ENCODE data around the gene USP6. TPM values are rescaled to one million over a fixed set of nuclear protein-coding genes. Genes with fewer than 3 reads are reported as not detected.
"Not testable (repeated sequence)": the region's sequence is repeated elsewhere in the genome, so short reads cannot be mapped to it uniquely, and the experiment has no call there.

Gene USP6
- total RNA-seq, 1 experiment from 2014 or later: not detected

GRCh38 chr17:5110816-5111215 lies 5.0 kb upstream of the USP6 start:
- Mint-ChIP-seq H3K9me3 (ENCODE audit: low read depth, unreplicated experiment) (peaks cover 16% of the 10 kb centered on the region), H3K4me3 (ENCODE audit: low read depth, unreplicated experiment) (peak overlapping the region; percentile 75), H3K27ac (ENCODE audit: unreplicated experiment) (no peak overlapping the region), H3K36me3 (ENCODE audit: insufficient read depth, unreplicated experiment) (peaks cover 42% of the 10 kb centered on the region), H3K27me3 (ENCODE audit: unreplicated experiment) (no peaks in the 10 kb centered on the region), H3K4me1 (ENCODE audit: low read depth, unreplicated experiment) (peaks cover 15% of the 10 kb centered on the region)
- no TSS peak for BruUV-seq (replicated peaks)
- CTCF ChIA-PET: interaction anchor here (0.6 kb wide), 1 partner anchor 75 kb away, joined by 4 read pairs; no protein-coding TSS in a partner anchor
- TF ChIP-seq CTCF (IDR thresholded peaks at IDR 0.05; ENCODE audit: unreplicated experiment): no peak
- intact Hi-C loops (cut with micrococcal nuclease; ENCODE audit: unreplicated experiment): no loop called here
- no peak for DNase-seq

- intact Hi-C loops (cut with micrococcal nuclease; ENCODE audit: unreplicated experiment): no loop called here
- Mint-ChIP-seq H3K4me1 (ENCODE audit: low read depth, unreplicated experiment) (peaks cover 15% of the 10 kb centered on the region), H3K4me3 (ENCODE audit: low read depth, unreplicated experiment) (peak within 1 kb of the TSS; percentile 75), H3K36me3 (ENCODE audit: insufficient read depth, unreplicated experiment) (peaks cover 41% of the 10 kb centered on the region), H3K27me3 (ENCODE audit: unreplicated experiment) (peaks cover under 1% of the 10 kb centered on the region), H3K27ac (ENCODE audit: unreplicated experiment) (peak within 1 kb of the TSS; percentile 61), H3K9me3 (ENCODE audit: low read depth, unreplicated experiment) (peaks cover 15% of the 10 kb centered on the region)
- CTCF ChIA-PET: no interaction called here
- no peak for TF ChIP-seq CTCF (IDR thresholded peaks at IDR 0.05; ENCODE audit: unreplicated experiment)
- no TSS peak for BruUV-seq (replicated peaks)
- peak; percentile 93 for DNase-seq
Measured at GRCh38 chr17:5111402-5112204, 4.2 kb upstream of the USP6 start, which contains the start of gene ZNF232. ZNF232 (minus strand) TSS chr17:5111878; CDS start chr17:5111822, 56 bp downstream.

GRCh38 chr17:5118219-5118618 lies 2.4 kb downstream of the USP6 start:
- H3K4me3 Mint-ChIP-seq (ENCODE audit: low read depth, unreplicated experiment): no peak overlapping the region
- CTCF ChIA-PET: no interaction called here
- peaks cover 57% of the 10 kb centered on the region for H3K27me3 Mint-ChIP-seq (ENCODE audit: unreplicated experiment)
- no TSS peak for BruUV-seq (replicated peaks)
- no peaks in the 10 kb centered on the region for H3K4me1 Mint-ChIP-seq (ENCODE audit: low read depth, unreplicated experiment)
- DNase-seq: no peak
- intact Hi-C loops (cut with micrococcal nuclease; ENCODE audit: unreplicated experiment): no loop called here
- H3K36me3 Mint-ChIP-seq (ENCODE audit: insufficient read depth, unreplicated experiment): peaks cover 5% of the 10 kb centered on the region
- TF ChIP-seq CTCF (IDR thresholded peaks at IDR 0.05; ENCODE audit: unreplicated experiment): no peak
- no peak overlapping the region for H3K27ac Mint-ChIP-seq (ENCODE audit: unreplicated experiment)
- no peaks in the 10 kb centered on the region for H3K9me3 Mint-ChIP-seq (ENCODE audit: low read depth, unreplicated experiment)

GRCh38 chr17:5120036-5120435 lies 4.2 kb downstream of the USP6 start:
- no peaks in the 10 kb centered on the region for H3K9me3 Mint-ChIP-seq (ENCODE audit: low read depth, unreplicated experiment)
- H3K27me3 Mint-ChIP-seq (ENCODE audit: unreplicated experiment): peaks cover 70% of the 10 kb centered on the region
- peaks cover 5% of the 10 kb centered on the region for H3K36me3 Mint-ChIP-seq (ENCODE audit: insufficient read depth, unreplicated experiment)
- no peaks in the 10 kb centered on the region for H3K4me1 Mint-ChIP-seq (ENCODE audit: low read depth, unreplicated experiment)
- TF ChIP-seq CTCF (IDR thresholded peaks at IDR 0.05; ENCODE audit: unreplicated experiment): no peak
- intact Hi-C loops (cut with micrococcal nuclease; ENCODE audit: unreplicated experiment): no loop called here
- CTCF ChIA-PET: no interaction called here
- no peak for DNase-seq
- H3K4me3 Mint-ChIP-seq (ENCODE audit: low read depth, unreplicated experiment): no peak overlapping the region
- BruUV-seq (replicated peaks): no TSS peak
- no peak overlapping the region for H3K27ac Mint-ChIP-seq (ENCODE audit: unreplicated experiment)

- intact Hi-C loops (cut with micrococcal nuclease; ENCODE audit: unreplicated experiment); H3K4me1 Mint-ChIP-seq (ENCODE audit: low read depth, unreplicated experiment); H3K4me3 Mint-ChIP-seq (ENCODE audit: low read depth, unreplicated experiment); BruUV-seq (replicated peaks); CTCF ChIA-PET; H3K27ac Mint-ChIP-seq (ENCODE audit: unreplicated experiment); DNase-seq; H3K9me3 Mint-ChIP-seq (ENCODE audit: low read depth, unreplicated experiment); H3K36me3 Mint-ChIP-seq (ENCODE audit: insufficient read depth, unreplicated experiment): not testable (repeated sequence)
- peaks cover 70% of the 10 kb centered on the region for H3K27me3 Mint-ChIP-seq (ENCODE audit: unreplicated experiment)
Measured at GRCh38 chr17:5120436-5121185, 4.8 kb downstream of the USP6 start.

Data from Calu3 (cell line).